ENCODE measurements around the gene FGD5.

Gene FGD5

GRCh38 chr3:14801668-14802380 is 16.9 kb upstream of the FGD5 start:
- DNase-seq (ENCODE audit: low read depth), result no peak
- H3K4me3 ChIP-seq (ENCODE audit: low read depth, low read length), result no peak overlapping the region
- no peak for TF ChIP-seq CTCF (IDR thresholded peaks at IDR 0.05; ENCODE audit: control insufficient read depth, extremely low read depth, insufficient read depth)

GRCh38 chr3:14802381-14802731 is 16.4 kb upstream of the FGD5 start:
- no peak for TF ChIP-seq CTCF (IDR thresholded peaks at IDR 0.05; ENCODE audit: control insufficient read depth, extremely low read depth, insufficient read depth)
- H3K4me3 ChIP-seq (ENCODE audit: low read depth, low read length), result no peak overlapping the region

GRCh38 chr3:14803101-14803980 is 15.4 kb upstream of the FGD5 start:
- TF ChIP-seq CTCF (IDR thresholded peaks at IDR 0.05; ENCODE audit: control insufficient read depth, extremely low read depth, insufficient read depth), result no peak
- H3K4me3 ChIP-seq (ENCODE audit: low read depth, low read length), result no peak overlapping the region
- DNase-seq (ENCODE audit: low read depth), result no peak

More at GRCh38 chr3:14802381-14802731, 16.4 kb upstream of the FGD5 start:
- DNase-seq (ENCODE audit: low read depth), result no peak

DNA sequence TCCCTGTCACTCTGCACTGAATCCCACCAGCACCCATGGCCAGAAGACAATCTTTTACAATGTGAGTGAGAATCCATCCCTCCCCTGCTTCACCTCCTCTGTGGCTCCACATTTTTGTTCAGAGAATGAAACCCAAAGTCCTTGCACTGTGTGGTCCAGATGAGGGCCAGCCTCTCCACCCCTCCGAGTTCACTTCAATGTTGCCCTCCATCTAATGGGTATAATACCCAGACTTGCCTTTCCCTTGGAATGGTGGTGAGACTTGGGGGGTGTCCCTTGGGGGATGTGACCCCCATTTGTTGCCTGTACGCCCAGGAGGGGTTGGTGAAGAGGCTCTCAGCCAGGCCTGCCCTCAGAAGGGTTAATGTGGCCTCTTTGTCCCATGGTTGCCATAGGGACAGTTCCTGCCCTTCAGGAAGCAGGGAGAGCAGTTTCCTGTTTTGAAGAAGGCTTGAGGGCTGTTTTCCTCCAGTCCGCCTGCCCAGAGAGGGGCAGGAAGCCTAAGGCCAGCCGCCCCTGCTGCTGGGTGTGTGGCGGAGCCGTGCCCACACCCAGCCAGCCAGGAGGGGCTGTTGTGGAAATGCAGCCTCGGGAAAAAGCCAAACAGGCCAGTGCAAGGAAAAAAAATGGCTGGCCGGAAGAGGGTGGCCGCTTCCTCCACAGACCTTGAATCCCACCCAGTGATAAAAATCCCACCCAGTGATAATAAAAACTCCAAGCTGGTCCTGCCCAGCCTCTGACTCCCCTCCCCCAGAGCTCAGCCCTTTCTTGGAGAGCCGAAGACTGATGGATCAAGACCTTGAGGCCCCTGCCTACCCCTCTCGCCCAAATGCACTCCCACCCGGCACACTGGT is 14.6 kb upstream of the FGD5 start:
- DNase-seq (ENCODE audit: low read depth), result no peak
- H3K4me3 ChIP-seq (ENCODE audit: low read depth, low read length), result no peak overlapping the region
- TF ChIP-seq CTCF (IDR thresholded peaks at IDR 0.05; ENCODE audit: control insufficient read depth, extremely low read depth, insufficient read depth), result no peak

GRCh38 chr3:14804835-14805780 is 13.7 kb upstream of the FGD5 start:
- H3K4me3 ChIP-seq (ENCODE audit: low read depth, low read length), result no peak overlapping the region
- no peak for TF ChIP-seq CTCF (IDR thresholded peaks at IDR 0.05; ENCODE audit: control insufficient read depth, extremely low read depth, insufficient read depth)
- no peak for DNase-seq (ENCODE audit: low read depth)

All from LNCaP clone FGC (cell line).